ENCODE measurements around the gene COL12A1.

- TF ChIP-seq POLR2A (IDR thresholded peaks at IDR 0.05; ENCODE audit: low read depth, low read length): no peak
- no peak for TF ChIP-seq POLR2AphosphoS5 (IDR thresholded peaks at IDR 0.05; ENCODE audit: low read depth, low read length)
- no peak for TF ChIP-seq TAF1 (IDR thresholded peaks at IDR 0.05; ENCODE audit: borderline replicate concordance, low read depth, low read length)
Measured at GRCh38 chr6:75180864-75181263, 25.0 kb downstream of the COL12A1 start.

Measured in GM12892 (cell line).